ENCODE data around the gene PINK1. TPM values are rescaled to one million over a fixed set of nuclear protein-coding genes. Genes with fewer than 3 reads are reported as not detected.

PINK1 gene
- total RNA-seq, 1 experiment from 2014 or later: 17.0 TPM

GRCh38 chr1:20683614-20684013 is 50.4 kb downstream of the PINK1 start:
- no peaks in the 10 kb centered on the region for H4K20me1 ChIP-seq (ENCODE audit: control insufficient read depth, insufficient read depth, insufficient read length)
- H2BK12ac ChIP-seq (ENCODE audit: insufficient read length, low read depth, low read length): no peak overlapping the region
- no peaks in the 10 kb centered on the region; the same call in 1 of the 2 replicates for H3K27me3 Mint-ChIP-seq (ENCODE audit: low read depth)
- H2BK15ac ChIP-seq (ENCODE audit: low read depth, low read length): no peak overlapping the region
- no peak overlapping the region for H3K23ac ChIP-seq (ENCODE audit: insufficient read length, low read depth, low read length)
- no peaks in the 10 kb centered on the region for H3K4me1 ChIP-seq (ENCODE audit: insufficient read depth, low read length)
- H3K79me1 ChIP-seq (ENCODE audit: insufficient read depth, low read depth, low read length, poor library complexity, severe bottlenecking): no peaks in the 10 kb centered on the region
- H2BK20ac ChIP-seq (ENCODE audit: low read depth, low read length, poor library complexity, severe bottlenecking): no peak overlapping the region
- TF ChIP-seq CTCF (conservative IDR thresholded peaks at IDR 0.05): no peak
- H3K18ac ChIP-seq (ENCODE audit: insufficient read length, low read depth, low read length): no peak overlapping the region
- H4K8ac ChIP-seq (replicated peaks; ENCODE audit: insufficient read length, low read depth, low read length): no peak overlapping the region
- no peak overlapping the region for H3K14ac ChIP-seq (ENCODE audit: insufficient read depth, low read length)
- H3K9me3 ChIP-seq (ENCODE audit: control insufficient read depth, low read depth, low read length): no peaks in the 10 kb centered on the region
- no peak overlapping the region for H3K4me3 Mint-ChIP-seq
- no peak overlapping the region for H3K56ac ChIP-seq (ENCODE audit: insufficient read length, low read depth, low read length)
- no peak for DNase-seq
- no peak overlapping the region for H3K4me2 ChIP-seq (ENCODE audit: insufficient read depth, insufficient read length, low read length)
- H3K27ac Mint-ChIP-seq: no peak overlapping the region; a peak in 1 of 7 replicates
- no peak overlapping the region for H2BK120ac ChIP-seq (ENCODE audit: low read depth, low read length, poor library complexity, severe bottlenecking)
- H3K4ac ChIP-seq (ENCODE audit: low read depth, low read length): no peak overlapping the region
- H3K36me3 Mint-ChIP-seq (ENCODE audit: insufficient read depth in 1 of 3, low read depth in 3 of 3): peaks cover 0 to 25% (median 6%) of the 10 kb centered on the region in 3 experiments
- peaks cover 3% of the 10 kb centered on the region in 2 experiments; a peak in 2 of 4 replicates for H3K4me1 Mint-ChIP-seq
- no peak overlapping the region for H3K9ac ChIP-seq (ENCODE audit: extremely low read depth, insufficient read length, low read length)
- no peak overlapping the region for H2AK5ac ChIP-seq (ENCODE audit: insufficient read length, low read length)
- no peaks in the 10 kb centered on the region for H3K27me3 ChIP-seq (ENCODE audit: insufficient read depth, low read length)
- no peak overlapping the region for H4K91ac ChIP-seq (ENCODE audit: insufficient read length, low read depth, low read length)
- no CpG with 5 or more reads among the region's 10 CpGs for WGBS (ENCODE audit: extremely low coverage, insufficient read length, low lambda C conversion rate)
- no peak overlapping the region for H2BK5ac ChIP-seq (ENCODE audit: insufficient read length, low read length)
- no peak overlapping the region for H4K5ac ChIP-seq (ENCODE audit: insufficient read length, low read depth, low read length)
- H3K9me3 Mint-ChIP-seq: no peaks in the 10 kb centered on the region
- no peaks in the 10 kb centered on the region for H3K23me2 ChIP-seq (ENCODE audit: insufficient read length, low read depth, low read length, poor library complexity, severe bottlenecking)
- H3T11ph ChIP-seq (ENCODE audit: low read length): no peak overlapping the region
- H3K27ac ChIP-seq (ENCODE audit: insufficient read length, low read depth, low read length): no peak overlapping the region
- H2AFZ ChIP-seq (ENCODE audit: low read length): no peak overlapping the region
- no peaks in the 10 kb centered on the region for H3K79me2 ChIP-seq (ENCODE audit: insufficient read depth, low read length)
